EH (cell line): ENCODE measurements around the gene HAND1.

Experiments
- DNase-seq: peaks from one replicate; pipeline ENCODE4 v3.0.0-alpha.2; 2015; ENCODE audit warnings: low read depth

HAND1 gene

DNA sequence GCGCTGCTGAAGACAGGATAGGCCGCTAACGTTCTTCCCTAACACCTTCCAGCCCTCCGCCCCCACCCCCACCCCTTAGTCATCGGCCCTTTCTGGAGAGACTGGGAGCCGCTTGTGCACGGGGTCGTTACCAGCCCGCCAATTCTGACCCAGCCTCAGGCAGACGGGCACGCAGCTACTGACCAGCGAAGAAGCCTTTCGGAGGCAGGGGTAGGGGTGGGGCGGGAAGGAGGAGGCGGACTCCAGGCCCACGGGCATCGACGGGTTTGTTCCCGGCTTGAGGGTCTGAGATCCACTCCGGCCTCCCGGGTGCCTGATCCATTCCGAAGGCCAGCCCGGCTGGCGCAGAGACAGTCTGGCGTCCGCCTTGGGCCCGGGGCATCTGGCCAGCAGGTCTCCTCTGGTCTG is 729 bp upstream of the HAND1 start:
- no peak for DNase-seq

GRCh38 chr5:154477382-154478223 is 424 bp downstream of the HAND1 start:
- DNase-seq: peak; percentile 32

DNA sequence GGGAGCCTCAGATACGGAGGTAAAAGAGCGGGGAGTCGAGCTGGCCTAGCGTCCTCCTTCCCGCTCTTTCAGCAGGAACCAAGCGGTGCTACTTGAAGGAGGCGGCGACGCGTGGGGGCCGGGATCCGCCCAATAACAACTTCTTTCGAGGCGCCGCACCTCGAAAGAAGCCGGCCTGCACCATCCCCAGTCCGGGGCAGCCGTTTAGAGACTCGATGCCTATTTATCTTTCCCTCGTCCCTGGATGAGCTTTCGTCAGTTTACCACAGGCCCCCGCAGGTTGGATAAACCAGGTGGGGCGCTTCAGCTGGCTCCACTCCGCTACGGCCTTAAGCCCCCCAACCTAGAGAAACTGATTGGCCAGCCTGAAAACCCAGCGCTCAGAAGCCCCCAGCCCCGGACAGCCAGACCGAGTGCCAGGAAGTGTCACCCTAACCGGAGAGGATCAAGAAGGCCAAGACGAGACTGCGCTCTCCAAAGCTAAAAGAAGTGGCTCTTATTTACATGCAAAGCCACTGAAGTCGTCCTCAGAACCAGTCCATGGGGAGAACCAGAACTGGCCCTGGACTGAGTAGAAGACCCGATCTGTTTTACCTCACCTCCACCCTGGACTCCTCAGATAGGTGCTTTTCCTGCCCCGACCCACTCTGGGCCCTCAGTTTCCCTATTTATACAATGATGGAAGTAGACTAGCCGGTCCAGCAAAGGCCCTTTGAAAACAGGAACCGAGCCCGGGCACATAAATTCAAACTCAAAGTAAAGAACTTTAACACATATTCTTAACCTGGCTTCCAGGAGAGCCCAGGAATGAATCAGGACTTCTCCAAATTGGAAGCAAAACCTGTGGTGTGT is 1.4 kb downstream of the HAND1 start:
- no peak for DNase-seq

DNA sequence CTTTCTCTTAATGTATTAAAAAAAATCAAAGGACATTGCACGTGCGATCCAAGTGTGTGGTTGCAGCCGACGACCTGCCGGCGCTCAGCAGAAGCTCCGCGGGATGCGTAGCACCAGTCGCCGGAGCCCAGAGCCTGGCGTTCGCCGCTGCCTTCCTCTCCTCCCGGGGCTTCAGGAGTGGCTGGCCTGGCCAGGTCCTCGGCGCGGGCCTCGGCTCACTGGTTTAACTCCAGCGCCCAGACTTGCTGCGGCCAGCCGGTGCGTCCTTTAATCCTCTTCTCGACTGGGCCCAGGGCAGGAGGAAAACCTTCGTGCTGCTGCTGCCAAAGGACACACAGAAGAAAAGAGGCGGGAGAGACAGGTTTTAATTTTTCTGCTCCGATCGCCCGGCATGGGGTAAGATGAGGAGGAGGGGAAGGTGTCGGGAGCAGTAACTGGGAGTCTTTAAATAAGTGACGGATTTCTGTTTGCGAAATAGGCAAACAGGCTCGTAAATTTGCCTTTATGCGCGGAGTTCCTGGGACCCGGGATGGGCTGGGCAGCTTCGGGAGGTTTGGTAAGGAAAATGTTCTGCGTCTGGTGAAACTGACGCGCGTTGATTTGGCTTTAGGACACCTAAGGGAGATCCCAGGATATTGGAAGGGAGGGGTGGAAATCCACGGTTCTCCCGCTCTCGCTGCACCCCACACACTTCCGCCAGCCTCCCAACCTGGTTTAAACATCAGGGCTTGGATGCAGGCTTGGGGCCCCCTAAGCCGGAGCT is 2.3 kb downstream of the HAND1 start:
- DNase-seq: no peak

DNA sequence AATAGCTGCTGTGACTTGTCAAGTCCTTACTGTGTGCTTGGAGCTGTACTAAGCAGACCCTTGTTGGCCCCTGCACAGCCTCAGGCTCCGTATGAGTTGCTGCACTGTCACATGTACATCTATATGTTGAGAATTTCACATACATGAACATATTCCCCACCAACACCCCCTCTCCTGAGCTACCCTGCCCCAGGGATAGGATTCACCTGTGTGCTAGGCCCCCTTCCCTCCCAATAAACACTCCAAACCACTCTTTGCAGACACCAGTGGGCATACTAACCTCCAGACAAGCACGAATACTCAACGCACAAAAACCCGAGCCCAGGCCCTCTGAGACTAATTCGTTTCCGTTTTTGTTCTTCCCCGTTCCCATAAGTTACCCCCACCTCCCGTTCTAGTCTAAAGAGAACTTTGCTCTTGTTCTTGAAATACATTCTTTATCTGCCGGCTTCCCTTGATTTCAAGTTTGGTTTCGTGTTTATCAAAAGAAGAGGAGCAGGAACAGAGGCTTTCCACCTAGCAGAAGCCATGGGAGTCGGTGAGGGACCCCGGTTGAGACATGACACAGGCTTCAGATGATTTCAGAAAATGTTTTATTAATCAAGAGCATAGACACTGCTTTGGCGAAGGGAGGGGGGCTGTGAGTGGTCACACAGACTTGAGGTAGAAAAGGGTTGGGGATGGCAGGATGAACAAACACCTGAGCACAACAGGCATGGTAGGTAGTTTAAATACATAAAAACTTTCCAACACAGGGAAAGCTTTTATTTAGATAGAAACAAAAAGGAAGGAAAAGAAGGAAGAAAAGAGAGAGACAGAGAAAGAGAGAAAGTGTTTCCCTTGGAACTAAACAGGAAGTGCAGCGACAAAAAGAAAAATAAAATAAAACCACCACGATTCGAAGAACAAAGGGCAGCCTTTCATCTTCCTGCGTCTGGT is 3.4 kb downstream of the HAND1 start:
- DNase-seq: no peak

GRCh38 chr5:154473581-154474283 is 4.3 kb downstream of the HAND1 start:
- no peak for DNase-seq

GRCh38 chr5:154472871-154473580 is 5.0 kb downstream of the HAND1 start:
- DNase-seq: peak; percentile 50

- DNase-seq: no peak
These were observed 6.8 kb downstream of the HAND1 start for GRCh38 chr5:154470947-154471870.

- DNase-seq: no peak
These were observed 7.9 kb downstream of the HAND1 start for GRCh38 chr5:154470137-154470536.

DNA sequence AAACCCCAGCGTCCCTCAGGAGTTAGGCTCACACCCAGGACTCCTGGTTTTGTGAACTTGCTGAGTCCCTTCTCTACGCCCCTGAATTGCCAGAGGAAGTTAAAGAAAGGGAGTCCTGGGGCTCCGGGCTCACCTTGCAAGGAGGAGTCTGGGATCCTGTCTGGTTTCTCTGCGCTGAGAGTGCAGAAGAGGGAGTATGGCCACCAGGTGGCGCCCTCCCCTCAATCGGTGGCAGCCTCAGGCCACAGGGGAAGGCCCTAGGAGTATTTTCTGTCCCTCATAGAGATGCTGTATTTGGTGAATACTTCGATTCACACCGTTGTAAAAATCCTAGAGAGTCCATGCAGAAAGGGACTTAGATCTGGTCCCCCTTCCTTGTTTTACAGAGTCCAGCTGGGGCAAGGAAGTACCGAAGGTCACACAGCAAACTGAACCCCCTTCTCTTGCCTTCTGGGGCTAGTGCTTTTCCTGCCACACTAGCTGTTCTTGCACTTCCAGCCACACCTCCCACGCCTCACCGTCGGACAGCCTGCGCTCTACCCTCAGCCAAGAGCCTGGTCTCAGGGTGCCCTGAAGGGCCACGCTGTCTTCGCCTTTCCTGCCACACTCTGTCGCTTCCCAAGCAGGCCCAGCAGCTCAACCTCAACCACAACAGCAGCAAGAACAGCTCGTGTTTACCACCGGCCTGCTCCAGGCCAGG is 10.2 kb downstream of the HAND1 start:
- peak; percentile 67 for DNase-seq

DNA sequence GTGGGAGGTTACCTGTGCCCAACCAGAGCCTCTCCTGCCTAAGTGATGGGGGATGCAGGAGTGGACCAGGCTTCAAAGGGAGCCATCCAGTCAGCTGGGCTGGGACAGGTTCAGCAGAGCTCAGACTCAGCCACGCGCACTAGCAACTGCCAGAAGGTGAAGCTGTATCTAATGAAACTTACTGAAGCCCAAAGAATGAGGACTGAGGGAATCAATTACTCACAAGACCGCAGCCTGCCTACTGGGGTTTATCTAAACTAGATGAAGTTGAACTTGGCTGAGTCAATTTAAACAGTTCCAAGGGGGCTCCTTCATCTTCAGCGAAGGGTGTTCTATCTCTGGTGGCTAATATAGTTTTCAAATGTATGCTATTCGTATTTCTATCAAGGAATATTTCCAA is 11.4 kb downstream of the HAND1 start:
- DNase-seq: no peak

GRCh38 chr5:154466147-154466546 is 11.9 kb downstream of the HAND1 start:
- no peak for DNase-seq

- peak; percentile 60 for DNase-seq
These were observed 12.9 kb downstream of the HAND1 start for GRCh38 chr5:154465169-154465568.

GRCh38 chr5:154464438-154464837 is 13.6 kb downstream of the HAND1 start:
- no peak for DNase-seq

- DNase-seq: no peak
These were observed 16.5 kb downstream of the HAND1 start for GRCh38 chr5:154461531-154461930.

- DNase-seq: no peak
These were observed 17.9 kb downstream of the HAND1 start for GRCh38 chr5:154460172-154460571.

DNA sequence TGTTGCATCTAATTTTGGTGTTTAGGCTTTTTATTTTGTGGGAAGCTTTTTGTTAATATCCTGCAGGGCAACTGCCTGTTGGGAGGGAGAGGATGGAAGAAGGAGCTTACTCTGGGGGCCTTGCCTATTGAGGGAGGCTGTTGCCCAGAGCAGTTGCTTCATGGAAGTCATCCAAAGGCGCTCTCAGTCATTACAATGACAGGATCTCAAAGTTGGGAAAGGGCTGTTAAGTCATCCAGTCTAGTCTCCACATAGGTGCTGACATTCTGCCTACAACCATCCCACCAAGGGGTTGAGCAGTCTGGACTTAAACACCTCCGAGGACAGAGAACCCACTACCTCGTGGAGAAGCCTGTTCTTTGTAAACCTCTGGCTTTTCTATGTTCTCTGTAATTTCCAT is 19.0 kb downstream of the HAND1 start:
- DNase-seq: no peak

- DNase-seq: no peak
These were observed 21.5 kb downstream of the HAND1 start for GRCh38 chr5:154456540-154456939.
